Stimulated activated naive CD8-positive, alpha-beta T cell treated with anti-CD3 and anti-CD28 coated beads, Interleukin-15, amount 100 ng/mL, for 72 hours (primary cell): ENCODE data around the gene PTPRN2.

Experiments
- ATAC-seq: fragments of 150-1000 bp; cut with Tn5 transposase; 2 replicates; pipeline ENCODE4 v1.10.0; 2021; ENCODE audit warnings: mild to moderate bottlenecking, moderate library complexity
- DNase-seq, 2 donors: peaks; one replicate each; pipeline ENCODE4 v3.0.0; 2021 to 2022
- H3K27ac Mint-ChIP-seq, 2 donors: one replicate each; pipeline ENCODE4 v1.8.0; 2022; ENCODE audit warnings: mild to moderate bottlenecking in 2 of 2, mixed read lengths in 2 of 2, moderate library complexity in 2 of 2
- H3K27me3 Mint-ChIP-seq: one replicate; pipeline ENCODE4 v1.8.0; 2022; ENCODE audit warnings: mixed read lengths
- H3K4me1 Mint-ChIP-seq: one replicate; pipeline ENCODE4 v1.8.0; 2022; ENCODE audit warnings: mild to moderate bottlenecking, mixed read lengths
- H3K4me3 Mint-ChIP-seq, 2 donors: one replicate each; pipeline ENCODE4 v1.8.0; 2022; ENCODE audit warnings: mild to moderate bottlenecking in 2 of 2, mixed read lengths in 2 of 2, moderate library complexity in 1 of 2
- H3K9me3 Mint-ChIP-seq, 2 donors: one replicate each; pipeline ENCODE4 v1.8.0; 2022; ENCODE audit warnings: mixed read lengths in 2 of 2

Gene PTPRN2

GRCh38 chr7:158373476-158374133, 214.0 kb downstream of the PTPRN2 start:
- peaks cover 13% of the 10 kb centered on the region for H3K27me3 Mint-ChIP-seq
- no peak overlapping the region for H3K4me3 Mint-ChIP-seq
- no peak for DNase-seq
- H3K27ac Mint-ChIP-seq = no peak overlapping the region
- peaks cover 23% of the 10 kb centered on the region for H3K4me1 Mint-ChIP-seq
- peaks cover 0 to 13% of the 10 kb centered on the region in 2 donors for H3K9me3 Mint-ChIP-seq
- no peak for ATAC-seq

- H3K4me1 Mint-ChIP-seq = peaks cover 23% of the 10 kb centered on the region
- no peak for ATAC-seq
Measured at GRCh38 chr7:158372400-158373342, 215.0 kb downstream of the PTPRN2 start.

GRCh38 chr7:158371856-158372255, 215.8 kb downstream of the PTPRN2 start:
- ATAC-seq = peak; percentile 34
- Mint-ChIP-seq H3K4me1 (peaks cover 23% of the 10 kb centered on the region), H3K27me3 (peaks cover 13% of the 10 kb centered on the region)

More at GRCh38 chr7:158372400-158373342, 215.0 kb downstream of the PTPRN2 start:
- no peak overlapping the region for H3K4me3 Mint-ChIP-seq
- H3K27me3 Mint-ChIP-seq = peaks cover 13% of the 10 kb centered on the region
- no peak overlapping the region for H3K27ac Mint-ChIP-seq
- DNase-seq = no peak
- H3K9me3 Mint-ChIP-seq = peaks cover 0 to 6% of the 10 kb centered on the region in 2 donors

GRCh38 chr7:158369866-158370265, 217.8 kb downstream of the PTPRN2 start:
- DNase-seq (no peak), ATAC-seq (no peak)
- Mint-ChIP-seq H3K9me3 (no peaks in the 10 kb centered on the region), H3K27me3 (peaks cover 13% of the 10 kb centered on the region), H3K4me1 (peaks cover 12% of the 10 kb centered on the region), H3K4me3 (no peak overlapping the region), H3K27ac (no peak overlapping the region)

More at GRCh38 chr7:158371856-158372255, 215.8 kb downstream of the PTPRN2 start:
- DNase-seq = no peak
- no peak overlapping the region for H3K4me3 Mint-ChIP-seq
- H3K27ac Mint-ChIP-seq = no peak overlapping the region
- H3K9me3 Mint-ChIP-seq = no peaks in the 10 kb centered on the region

- DNase-seq = no peak
- Mint-ChIP-seq H3K4me3 (no peak overlapping the region), H3K9me3 (no peaks in the 10 kb centered on the region), H3K27ac (no peak overlapping the region), H3K4me1 (peaks cover 6% of the 10 kb centered on the region), H3K27me3 (peaks cover 8% of the 10 kb centered on the region)
- no peak for ATAC-seq
Measured at GRCh38 chr7:158369290-158369689, 218.3 kb downstream of the PTPRN2 start.

- DNase-seq (no peak), ATAC-seq (no peak)
- Mint-ChIP-seq H3K4me1 (no peaks in the 10 kb centered on the region), H3K4me3 (no peak overlapping the region), H3K27me3 (no peaks in the 10 kb centered on the region), H3K9me3 (no peaks in the 10 kb centered on the region), H3K27ac (no peak overlapping the region)
Measured at GRCh38 chr7:158368449-158368848, 219.2 kb downstream of the PTPRN2 start.

- no peak for ATAC-seq
- Mint-ChIP-seq H3K27me3 (no peaks in the 10 kb centered on the region), H3K9me3 (no peaks in the 10 kb centered on the region)
Measured at GRCh38 chr7:158367634-158367982, 220.0 kb downstream of the PTPRN2 start.

GRCh38 chr7:158366916-158367633, 220.5 kb downstream of the PTPRN2 start:
- no peak for ATAC-seq

More at GRCh38 chr7:158367634-158367982, 220.0 kb downstream of the PTPRN2 start:
- no peak for DNase-seq
- H3K27ac Mint-ChIP-seq = no peak overlapping the region
- no peaks in the 10 kb centered on the region for H3K4me1 Mint-ChIP-seq
- no peak overlapping the region for H3K4me3 Mint-ChIP-seq

GRCh38 chr7:158366346-158366745, 221.3 kb downstream of the PTPRN2 start:
- ATAC-seq = no peak
- Mint-ChIP-seq H3K27me3 (no peaks in the 10 kb centered on the region), H3K9me3 (no peaks in the 10 kb centered on the region), H3K4me3 (no peak overlapping the region), H3K27ac (peak overlapping the region in 1 of 2 donors; percentile 48), H3K4me1 (no peaks in the 10 kb centered on the region)
- no peak for DNase-seq

More at GRCh38 chr7:158366916-158367633, 220.5 kb downstream of the PTPRN2 start:
- H3K4me1 Mint-ChIP-seq = no peaks in the 10 kb centered on the region
- DNase-seq = no peak
- no peak overlapping the region for H3K4me3 Mint-ChIP-seq
- no peaks in the 10 kb centered on the region for H3K27me3 Mint-ChIP-seq
- no peak overlapping the region for H3K27ac Mint-ChIP-seq
- H3K9me3 Mint-ChIP-seq = no peaks in the 10 kb centered on the region

GRCh38 chr7:158365267-158365666, 222.4 kb downstream of the PTPRN2 start:
- no peak for ATAC-seq
- Mint-ChIP-seq H3K4me3 (no peak overlapping the region), H3K27me3 (no peaks in the 10 kb centered on the region), H3K9me3 (no peaks in the 10 kb centered on the region), H3K27ac (no peak overlapping the region), H3K4me1 (no peaks in the 10 kb centered on the region)
- no peak for DNase-seq

GRCh38 chr7:158364451-158364850, 223.2 kb downstream of the PTPRN2 start:
- Mint-ChIP-seq H3K4me1 (no peaks in the 10 kb centered on the region), H3K27me3 (no peaks in the 10 kb centered on the region), H3K4me3 (no peak overlapping the region), H3K27ac (no peak overlapping the region), H3K9me3 (no peaks in the 10 kb centered on the region)
- ATAC-seq (no peak), DNase-seq (no peak)

GRCh38 chr7:158362912-158363905, 224.4 kb downstream of the PTPRN2 start:
- Mint-ChIP-seq H3K27me3 (peaks cover under 1% of the 10 kb centered on the region), H3K27ac (no peak overlapping the region), H3K4me3 (no peak overlapping the region), H3K9me3 (no peaks in the 10 kb centered on the region), H3K4me1 (no peaks in the 10 kb centered on the region)
- no peak for ATAC-seq
- DNase-seq = no peak

GRCh38 chr7:158362001-158362400, 225.6 kb downstream of the PTPRN2 start:
- ATAC-seq (peak; percentile 12), DNase-seq (no peak)
- Mint-ChIP-seq H3K4me1 (no peaks in the 10 kb centered on the region), H3K27ac (no peak overlapping the region), H3K27me3 (peaks cover 13% of the 10 kb centered on the region), H3K9me3 (no peaks in the 10 kb centered on the region), H3K4me3 (no peak overlapping the region)

GRCh38 chr7:158361326-158361946, 226.2 kb downstream of the PTPRN2 start:
- Mint-ChIP-seq H3K9me3 (no peaks in the 10 kb centered on the region), H3K27me3 (peaks cover 18% of the 10 kb centered on the region), H3K4me1 (no peaks in the 10 kb centered on the region), H3K27ac (peak overlapping the region in 1 of 2 donors; percentile 61), H3K4me3 (no peak overlapping the region)
- DNase-seq (no peak), ATAC-seq (peak; percentile 40)
